HG03432 (cell line): ENCODE results near the gene MPIG6B.

Source experiments
- ATAC-seq: cut with Tn5 transposase; IDR thresholded peaks from one replicate; pipeline ENCODE4 v1.9.1; 2021; ENCODE audit warnings: mild to moderate bottlenecking, moderate library complexity; ENCODE audit not compliant: unreplicated experiment

The MPIG6B gene, protein sequence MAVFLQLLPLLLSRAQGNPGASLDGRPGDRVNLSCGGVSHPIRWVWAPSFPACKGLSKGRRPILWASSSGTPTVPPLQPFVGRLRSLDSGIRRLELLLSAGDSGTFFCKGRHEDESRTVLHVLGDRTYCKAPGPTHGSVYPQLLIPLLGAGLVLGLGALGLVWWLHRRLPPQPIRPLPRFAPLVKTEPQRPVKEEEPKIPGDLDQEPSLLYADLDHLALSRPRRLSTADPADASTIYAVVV

DNA sequence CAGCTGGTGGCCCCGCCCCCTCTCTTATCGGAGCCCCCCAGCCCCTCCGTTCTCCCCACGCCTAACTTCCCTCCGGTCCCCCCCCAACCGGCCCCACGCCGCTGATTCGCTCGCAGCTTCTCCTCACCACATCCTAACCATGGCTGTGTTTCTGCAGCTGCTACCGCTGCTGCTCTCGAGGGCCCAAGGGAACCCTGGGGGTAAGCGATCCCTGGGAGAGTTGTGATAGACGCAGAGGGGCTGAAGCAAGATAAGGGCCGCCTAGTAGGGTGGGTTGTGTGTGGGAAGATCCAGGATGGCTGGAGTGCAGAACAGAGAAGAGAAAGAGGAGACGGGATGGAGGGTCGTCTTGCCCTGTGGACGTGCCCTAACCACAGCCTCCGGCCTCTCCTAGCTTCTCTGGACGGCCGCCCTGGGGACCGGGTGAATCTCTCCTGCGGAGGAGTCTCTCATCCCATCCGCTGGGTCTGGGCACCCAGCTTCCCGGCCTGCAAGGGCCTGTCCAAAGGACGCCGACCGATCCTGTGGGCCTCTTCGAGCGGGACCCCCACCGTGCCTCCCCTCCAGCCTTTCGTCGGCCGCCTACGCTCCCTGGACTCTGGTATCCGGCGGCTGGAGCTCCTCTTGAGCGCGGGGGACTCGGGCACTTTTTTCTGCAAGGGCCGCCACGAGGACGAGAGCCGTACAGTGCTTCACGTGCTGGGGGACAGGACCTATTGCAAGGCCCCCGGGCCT is at the start of gene MPIG6B:
TSS of gene MPIG6B (plus strand) at position 129 of the 735 bp plus-strand sequence. CDS start at position 140, 11 bp downstream.
- no peak for ATAC-seq

DNA sequence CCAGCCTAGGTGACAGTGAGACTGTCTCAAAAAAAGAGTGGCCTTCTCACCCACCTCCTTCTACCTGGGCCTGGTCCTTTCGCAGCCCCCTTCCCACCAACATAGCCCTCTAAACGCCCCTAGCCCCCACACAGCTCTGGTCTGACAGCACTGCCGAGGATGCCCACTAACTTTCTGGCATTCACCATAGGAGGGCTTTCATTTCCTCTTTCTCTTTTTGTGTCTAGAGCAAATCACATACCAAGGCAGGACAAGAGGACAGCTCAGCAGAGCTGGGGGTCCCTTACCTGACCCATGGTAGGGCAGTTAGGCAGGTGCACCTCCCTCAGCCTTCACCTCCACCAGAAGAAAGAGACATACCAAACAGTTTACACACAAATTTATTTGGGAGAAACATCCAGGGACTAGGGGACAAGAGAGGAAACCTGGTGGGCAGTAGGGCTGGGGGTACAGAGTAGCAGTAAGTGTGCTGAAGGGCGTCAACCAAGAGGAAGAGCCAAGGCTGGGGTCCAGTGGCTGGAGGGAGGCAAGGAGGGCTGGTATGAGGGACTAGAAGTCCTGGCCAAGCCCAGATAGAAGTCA is 46.8 kb upstream of the MPIG6B start:
- no peak for ATAC-seq

DNA sequence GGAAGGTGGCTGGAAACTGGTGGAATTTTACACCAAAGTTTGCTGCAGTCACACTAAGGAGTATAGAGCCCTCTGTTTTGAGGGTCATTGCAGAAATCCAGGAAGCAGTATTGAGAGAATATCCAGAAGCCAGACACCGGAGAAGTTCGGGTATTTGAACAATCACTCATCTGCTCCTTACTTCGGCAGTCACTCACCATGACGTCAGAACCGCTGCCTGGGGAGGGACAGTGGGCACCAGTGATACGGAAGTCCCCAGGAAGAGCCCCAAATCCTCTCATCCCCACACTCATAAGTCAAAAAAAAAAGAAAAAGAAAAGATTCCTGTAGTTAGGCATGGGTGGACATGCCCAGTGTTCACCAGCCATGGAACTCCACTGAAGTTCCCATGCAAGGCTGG is 46.3 kb upstream of the MPIG6B start:
- no peak for ATAC-seq

DNA sequence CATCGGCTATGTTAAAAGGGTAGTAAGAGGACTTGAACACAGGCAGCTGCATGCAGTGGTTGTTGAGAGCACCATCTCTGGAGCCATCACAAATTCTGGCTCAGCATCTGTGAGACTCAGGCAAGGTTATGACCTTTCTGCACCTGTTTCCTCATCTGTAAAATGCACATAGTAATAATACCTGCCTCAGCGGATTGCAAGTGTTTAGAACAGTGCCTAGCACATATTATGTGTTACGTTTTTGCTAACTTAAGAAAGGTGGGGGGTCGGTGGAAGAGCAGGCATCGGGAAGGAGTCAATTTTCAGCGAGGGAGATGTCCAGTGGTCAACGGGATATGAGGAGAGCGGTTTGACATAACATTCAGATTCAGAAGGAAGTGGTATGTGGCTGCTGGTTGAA is 45.2 kb upstream of the MPIG6B start:
- ATAC-seq, result no peak

DNA sequence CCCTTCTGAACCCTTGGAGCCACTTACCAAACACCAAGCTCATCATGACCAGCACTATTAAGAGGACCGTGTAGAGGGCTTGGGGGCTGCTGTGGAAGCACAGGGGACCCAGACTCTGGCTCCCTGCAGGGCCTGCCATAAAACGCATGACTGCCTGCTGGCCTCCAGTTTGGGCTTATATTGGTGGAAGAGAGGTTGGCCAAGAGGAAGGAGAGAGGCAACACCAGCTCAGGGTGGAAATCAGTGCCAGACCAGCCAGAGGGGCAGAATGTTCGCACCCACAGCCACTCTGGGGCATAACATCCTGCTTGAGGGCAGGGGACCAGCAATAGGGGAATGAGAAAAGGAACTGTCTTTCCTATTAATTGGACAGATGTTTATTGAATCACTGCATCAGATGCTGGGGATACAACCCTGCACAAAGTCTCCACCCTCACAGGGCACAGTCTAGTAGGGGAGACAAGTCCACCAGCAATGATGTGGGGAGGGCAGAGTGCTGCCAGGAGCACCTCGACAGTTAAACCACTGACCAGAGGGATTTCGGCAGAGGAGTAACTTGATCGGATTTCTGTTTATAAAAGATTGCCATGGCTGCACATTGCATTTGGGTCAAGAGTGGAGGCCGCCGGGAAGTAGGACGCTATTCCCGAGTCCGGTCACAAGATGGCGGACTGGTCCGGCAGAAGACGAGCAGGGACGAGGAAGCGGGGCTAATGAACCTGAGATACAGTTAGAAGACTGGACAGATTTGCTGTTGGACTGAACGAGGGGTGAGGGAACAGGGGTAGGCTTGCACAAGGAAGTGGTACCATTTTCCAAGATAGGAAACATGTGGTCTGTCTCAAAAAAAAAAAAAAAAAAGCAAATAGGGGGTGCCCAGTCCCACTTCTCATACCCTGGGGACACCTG is 42.7 kb upstream of the MPIG6B start, which contains the start of gene LY6G5C:
TSS of gene LY6G5C (minus strand) at position 842 of the 909 bp plus-strand sequence. CDS start at position 148, 694 bp downstream.
- no peak for ATAC-seq

DNA sequence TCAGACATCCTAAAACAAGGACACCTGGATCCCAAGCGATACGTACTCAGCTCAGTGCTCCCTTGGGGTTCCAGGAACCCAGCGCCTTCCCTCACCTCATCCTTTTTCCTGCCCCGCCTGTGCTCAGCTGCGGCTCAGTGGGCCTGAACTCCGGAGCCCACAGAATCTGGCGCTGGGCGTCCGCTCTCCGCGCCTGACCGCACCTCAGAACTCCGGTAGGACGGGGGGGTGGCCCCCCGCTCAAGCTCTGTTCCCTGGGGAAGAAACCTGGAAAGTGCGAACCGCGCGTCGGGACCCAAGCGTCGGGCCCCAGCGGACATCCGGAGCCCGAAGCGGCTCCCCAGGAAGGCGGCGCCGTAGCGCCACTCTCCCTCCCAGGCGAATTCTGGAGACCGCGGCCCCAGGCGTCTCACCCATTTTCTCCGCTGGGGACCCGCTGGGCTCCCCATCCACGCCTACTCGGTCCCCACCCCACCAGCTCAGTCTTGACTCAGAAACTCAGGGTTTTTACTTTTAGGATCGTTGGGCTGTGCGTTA is 42.0 kb upstream of the MPIG6B start:
- ATAC-seq, result no peak

DNA sequence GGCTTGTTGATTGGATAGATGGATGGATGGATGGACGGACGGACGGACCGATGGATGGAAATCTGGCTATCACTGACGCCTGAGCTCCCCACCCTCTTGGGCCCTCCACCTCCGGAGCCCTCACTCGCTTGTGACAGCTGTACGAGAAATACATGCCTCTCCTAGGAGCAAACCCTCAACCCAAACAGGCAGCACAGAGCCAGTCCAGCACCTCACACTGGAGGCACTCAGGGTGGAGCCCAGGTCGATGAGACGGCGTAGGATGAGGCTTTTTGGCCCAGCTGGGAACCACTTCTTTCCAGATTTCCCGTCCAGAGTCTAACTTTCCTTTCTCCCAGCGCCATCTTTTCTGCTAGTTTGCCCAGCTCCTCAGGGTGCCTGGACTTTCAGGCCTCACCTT is 39.6 kb upstream of the MPIG6B start:
- no peak for ATAC-seq

DNA sequence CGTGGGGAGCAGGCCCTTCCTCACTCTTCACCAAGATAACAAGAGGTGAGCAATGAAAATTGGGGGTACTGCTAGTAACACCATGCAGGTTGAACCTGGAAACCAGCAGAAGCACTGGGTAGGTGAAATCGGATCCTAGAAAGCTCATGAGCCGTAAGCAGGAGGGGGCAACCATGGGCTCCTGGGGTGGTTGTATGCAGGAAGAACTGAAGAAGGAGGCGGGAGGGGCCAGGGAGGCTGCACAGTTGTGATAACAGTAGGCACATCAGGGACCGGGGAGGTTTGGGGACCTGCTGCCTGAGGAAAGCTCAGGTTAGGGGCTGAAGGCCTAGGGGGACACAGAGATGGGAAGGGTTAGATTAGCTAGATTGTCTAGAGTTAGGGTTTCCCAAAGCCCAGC is 36.7 kb upstream of the MPIG6B start:
- ATAC-seq, result no peak

DNA sequence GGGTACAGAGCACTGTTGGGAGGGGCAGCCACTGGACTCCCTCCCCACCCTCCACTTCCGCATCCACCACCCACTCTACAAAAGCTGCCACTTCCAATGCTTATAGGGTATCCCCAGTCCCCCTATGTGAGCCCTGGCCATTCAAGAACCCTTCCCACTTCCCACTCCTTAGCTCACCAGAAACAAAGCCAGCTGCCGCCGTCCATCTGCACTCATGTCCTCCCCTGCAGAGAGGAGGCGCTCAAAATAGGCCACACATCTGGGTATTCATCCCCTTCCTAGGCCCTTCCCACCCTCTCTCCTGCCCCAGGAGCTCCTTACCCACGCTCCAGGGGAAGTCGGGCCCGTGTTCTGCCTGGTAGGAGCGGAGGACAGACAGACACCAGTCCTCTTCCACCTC is 35.9 kb upstream of the MPIG6B start:
- no peak for ATAC-seq

DNA sequence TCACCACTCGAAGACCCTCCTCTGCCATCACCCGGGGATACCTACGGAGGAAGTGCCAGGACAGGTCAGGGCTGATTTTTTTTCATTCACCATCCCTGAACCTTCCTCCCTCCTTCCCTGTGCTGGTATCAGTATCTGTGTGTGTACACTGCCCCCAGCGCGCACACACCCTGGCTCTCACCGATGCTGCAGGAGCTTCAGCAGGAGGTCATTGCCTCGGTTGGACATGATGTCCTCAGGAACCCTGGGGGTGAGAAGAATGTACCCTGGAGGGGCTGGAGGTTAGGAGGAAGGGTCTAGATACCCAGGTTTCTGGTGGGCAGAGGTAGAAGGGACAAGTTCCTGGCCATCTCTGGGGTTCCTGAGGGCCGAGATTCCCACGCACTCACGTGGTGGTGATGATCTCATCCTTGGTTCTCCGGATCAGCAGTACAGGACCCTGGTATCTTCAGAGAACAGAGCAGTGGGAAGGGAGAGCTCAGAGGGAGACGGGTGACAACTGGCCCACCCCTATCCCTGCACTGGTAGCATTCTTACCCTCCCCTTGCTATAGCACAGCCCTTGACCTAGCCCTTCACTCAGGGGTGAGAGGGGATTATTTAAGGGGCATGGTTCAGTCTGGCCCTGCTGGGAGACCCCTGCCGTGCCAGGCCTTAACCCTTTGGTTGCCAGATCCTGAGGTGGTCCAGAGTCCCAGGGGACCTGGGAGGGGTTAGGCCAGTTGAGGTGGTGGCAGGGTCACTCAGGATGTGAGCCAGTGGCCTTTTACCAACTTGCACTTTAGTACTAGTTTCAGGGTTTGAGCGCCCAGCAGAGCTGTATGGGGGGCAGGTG is 35.1 kb upstream of the MPIG6B start:
- ATAC-seq, result no peak

DNA sequence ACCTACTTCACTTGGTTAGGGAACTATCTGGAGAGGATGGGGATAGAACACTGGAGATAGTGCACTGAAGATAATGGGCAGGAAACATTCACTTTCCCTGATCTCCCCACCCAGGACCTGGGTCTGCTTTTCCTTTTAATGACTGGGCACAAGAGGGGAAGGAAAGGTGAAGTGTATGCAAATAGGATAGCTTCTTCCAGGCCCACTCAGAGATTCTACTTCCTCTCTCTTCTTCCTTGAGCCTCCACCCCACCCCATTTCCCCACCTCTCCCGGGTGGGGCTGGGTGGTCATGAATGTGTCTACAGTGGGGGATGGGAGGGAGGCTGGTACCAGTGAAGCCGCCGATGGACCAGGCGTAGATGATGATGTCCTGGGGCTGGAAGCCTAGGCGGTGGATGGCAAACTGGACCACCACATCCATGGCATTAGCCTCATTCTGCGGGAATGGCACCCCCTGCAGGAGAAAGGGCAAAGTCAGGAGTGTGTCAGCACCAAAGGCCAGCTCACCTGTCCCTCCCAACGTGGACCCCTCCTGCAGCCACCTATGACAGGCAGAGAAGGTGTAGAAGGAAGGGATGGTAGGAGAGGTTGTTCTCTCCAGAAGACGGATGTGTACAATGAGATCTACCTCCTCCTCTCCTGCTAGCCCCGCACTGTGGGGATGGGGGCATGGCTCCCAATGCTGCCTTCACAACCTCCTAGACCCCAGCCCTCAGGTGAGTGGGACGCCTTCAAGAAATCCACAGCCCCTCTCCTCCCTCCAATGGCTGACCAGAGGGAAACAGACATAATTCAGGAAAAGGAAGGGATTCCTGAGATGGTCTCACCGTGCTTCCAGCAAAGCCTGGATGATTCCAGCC is 33.7 kb upstream of the MPIG6B start:
- no peak for ATAC-seq

DNA sequence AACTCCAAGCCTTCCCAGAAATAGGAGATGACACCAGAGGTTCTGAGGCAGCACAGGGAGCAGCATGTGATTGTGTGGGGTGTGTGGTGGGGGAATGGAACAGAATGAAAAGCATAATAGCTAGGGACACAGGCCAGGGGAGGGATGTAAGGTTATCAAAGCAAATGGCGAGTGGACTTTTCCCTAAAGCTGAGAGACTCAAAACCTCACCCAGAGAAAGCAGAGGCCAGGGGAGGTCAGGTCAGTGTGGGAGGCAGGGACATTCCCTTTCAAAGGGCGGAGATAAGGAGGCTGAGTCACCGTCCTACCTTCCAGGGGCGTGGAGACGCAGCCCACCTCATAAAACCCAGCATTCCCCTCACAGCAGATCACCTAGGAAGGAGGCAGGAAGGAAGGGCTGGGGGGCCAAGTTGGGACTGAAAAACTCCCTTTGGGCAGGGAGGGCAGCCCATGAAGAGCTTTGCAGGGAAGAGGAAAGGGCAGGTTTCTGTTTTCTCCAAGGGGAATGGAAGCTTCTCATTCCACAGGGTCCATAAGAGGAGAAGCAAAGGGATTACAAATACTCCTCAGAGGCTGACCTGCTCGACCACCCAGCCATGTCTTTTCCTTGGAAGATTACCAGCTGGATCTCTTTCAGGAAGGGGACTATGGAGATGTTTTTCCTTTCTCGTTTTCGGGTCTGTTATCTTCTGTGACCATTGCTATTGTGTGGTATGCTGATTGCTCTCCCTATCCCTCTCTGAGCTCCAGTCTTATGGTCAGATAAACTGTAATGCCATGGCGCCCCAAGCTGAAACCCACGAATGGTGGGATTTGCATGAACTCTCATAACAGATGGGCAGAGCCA is 32.7 kb upstream of the MPIG6B start:
- no peak for ATAC-seq

DNA sequence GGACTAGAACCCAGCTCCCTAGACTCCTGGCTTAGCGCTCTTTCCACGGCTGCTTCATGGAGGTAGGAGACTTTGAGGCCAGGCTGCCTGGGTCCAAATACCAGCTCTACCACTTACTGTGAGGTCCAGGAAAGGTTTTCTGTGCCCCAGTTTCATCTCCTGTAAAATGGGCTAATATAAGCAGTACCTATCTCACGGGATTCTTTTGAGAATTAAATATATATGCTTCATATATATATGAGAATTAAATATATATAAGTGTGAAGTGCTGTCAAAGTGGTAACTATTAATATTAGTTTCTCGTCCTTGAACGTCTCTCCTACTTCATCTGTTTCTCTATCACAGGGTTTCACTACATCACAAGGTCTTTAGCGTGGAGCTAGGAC is 32.1 kb upstream of the MPIG6B start:
- no peak for ATAC-seq

DNA sequence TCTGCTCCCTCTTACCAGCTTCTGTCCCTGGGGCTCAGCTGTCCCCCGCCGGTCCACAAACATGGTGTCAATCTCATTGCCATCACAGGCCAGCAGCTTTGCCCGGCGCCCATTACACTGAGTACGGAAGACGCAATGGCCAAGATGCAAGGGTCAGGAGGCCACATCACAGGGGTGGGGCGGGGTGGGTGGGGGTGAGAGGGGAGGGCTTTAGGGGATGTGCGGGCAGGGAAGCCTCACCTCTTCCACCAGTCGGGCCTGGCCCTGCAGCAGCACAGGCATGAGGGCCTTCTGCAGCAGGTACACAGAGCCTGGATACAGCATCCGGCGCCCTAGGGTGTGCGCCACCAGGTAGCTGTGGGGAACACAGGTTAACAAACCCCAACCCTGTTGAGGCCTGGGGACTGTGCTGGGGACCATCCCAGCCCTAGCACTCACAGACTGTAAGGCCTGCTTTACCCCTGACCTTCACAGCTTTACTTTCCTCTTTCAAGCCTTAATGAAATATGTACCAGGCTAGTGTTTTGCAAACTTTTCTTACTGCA is 31.5 kb upstream of the MPIG6B start:
- no peak for ATAC-seq

DNA sequence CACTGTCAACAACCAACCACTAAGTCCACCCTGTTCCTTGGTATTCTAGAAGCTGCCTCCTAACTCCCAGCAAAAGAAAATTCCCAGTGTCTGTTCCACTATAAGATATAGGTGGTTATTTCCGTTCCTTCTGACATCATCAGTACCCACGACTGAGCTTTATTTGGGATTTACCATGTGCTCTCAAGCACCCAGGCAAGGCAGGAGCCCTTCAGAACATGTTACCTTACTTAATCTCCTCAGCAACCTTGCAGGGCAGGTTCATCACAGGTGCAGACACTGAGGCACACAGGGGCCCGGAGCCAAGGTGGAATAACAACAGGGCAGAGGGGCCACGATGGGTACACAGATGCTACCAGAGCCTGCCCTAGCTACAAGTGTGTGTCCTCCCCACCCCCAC is 30.8 kb upstream of the MPIG6B start:
- no peak for ATAC-seq

DNA sequence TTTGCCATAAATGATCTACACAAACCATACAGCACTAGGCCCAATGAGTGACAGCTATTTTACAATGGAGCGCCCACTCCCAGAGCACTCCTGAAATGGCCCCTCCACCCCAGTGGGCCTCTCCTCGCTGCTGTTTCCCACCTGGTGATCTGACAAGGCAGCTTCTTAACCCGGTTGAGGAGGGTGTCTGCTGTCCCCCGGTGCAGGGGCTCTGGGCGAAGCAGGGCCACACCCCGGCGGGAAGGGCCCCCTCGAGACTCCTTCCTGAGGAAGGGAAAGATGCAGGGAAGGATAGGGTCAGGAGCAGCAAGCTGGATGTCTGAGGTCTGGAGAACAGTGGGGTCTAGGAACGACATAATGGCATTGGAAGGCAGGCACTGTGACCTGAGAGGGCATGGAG is 30.3 kb upstream of the MPIG6B start:
- no peak for ATAC-seq

DNA sequence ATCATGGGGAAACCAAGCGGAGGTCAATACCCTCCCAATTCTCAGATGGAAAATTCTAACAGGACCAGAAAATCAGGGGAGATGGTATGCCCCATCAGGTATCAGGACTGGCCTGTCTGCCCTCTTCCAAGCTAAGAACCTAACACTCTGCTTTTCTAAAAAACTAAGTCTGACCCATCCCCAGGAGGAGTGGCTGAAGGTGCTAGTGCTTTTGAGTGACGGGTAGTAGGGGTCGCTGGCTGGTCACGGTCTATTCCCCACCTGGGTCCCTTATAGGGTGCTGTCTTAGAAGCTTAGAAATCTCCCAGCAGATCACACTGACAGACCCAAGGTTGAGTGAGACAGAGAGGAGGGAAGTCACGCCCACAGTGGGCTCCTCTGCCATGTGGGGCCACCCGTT is 29.6 kb upstream of the MPIG6B start:
- ATAC-seq, result no peak

DNA sequence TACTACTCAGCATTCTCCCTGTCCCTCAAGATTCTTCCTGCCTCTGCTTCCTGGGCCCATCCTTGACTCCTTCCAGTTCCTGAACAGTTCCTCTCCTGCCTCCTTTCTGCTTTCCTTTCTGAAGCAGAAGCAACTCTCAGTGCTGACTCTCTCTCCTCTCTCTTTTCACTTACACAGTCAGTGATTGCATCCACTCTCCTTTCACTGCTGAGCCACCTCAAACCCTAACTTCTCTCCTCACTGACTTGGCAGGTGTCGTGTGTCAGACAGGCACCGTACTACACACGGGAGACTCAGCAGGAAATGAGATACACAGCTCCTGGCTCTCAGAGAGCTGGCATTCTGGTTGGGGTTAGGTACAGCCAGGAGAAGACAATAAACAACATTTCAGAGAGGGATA is 25.6 kb upstream of the MPIG6B start:
- ATAC-seq, result no peak
